ENCODE measurements around the gene LRRC7.

The LRRC7 gene

GRCh38 chr1:69643266-69643665 is 75.5 kb downstream of the LRRC7 start:
- Histone ChIP-seq H3K4me1 (ENCODE audit: insufficient read depth, low read length) (no peaks in the 10 kb centered on the region), H3K9ac (ENCODE audit: low read depth, low read length) (no peak overlapping the region), H3K36me3 (ENCODE audit: insufficient read depth, low read length) (no peaks in the 10 kb centered on the region), H3K9me3 (ENCODE audit: control insufficient read depth, insufficient read depth, low read length) (no peaks in the 10 kb centered on the region)

DNA sequence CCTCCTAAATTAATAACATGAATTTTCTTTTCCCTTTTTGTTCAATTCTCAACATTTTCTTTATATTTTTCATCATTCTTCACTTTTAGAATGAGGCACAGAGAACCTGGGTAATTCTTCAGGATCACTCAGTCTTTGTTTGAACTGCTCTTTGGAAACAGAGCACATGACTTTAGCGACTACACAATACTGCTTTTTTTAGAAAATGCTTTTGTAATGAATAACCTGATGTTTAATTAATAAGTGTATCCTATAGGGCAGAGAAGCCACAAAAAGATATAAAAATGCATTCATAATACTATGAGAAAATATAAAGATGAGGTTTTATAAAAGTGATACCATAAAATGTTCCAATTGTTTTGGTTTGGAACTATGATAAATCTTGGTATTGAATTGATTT is 77.8 kb downstream of the LRRC7 start:
- Histone ChIP-seq H3K4me1 (ENCODE audit: insufficient read depth, low read length) (no peaks in the 10 kb centered on the region), H3K9me3 (ENCODE audit: control insufficient read depth, insufficient read depth, low read length) (no peaks in the 10 kb centered on the region), H3K9ac (ENCODE audit: low read depth, low read length) (no peak overlapping the region), H3K36me3 (ENCODE audit: insufficient read depth, low read length) (no peaks in the 10 kb centered on the region)

GRCh38 chr1:69648486-69648885 is 80.8 kb downstream of the LRRC7 start:
- H3K9ac ChIP-seq (ENCODE audit: low read depth, low read length), result no peak overlapping the region
- H3K36me3 ChIP-seq (ENCODE audit: insufficient read depth, low read length), result no peaks in the 10 kb centered on the region
- H3K4me1 ChIP-seq (ENCODE audit: insufficient read depth, low read length), result no peaks in the 10 kb centered on the region
- no peaks in the 10 kb centered on the region for H3K9me3 ChIP-seq (ENCODE audit: control insufficient read depth, insufficient read depth, low read length)

DNA sequence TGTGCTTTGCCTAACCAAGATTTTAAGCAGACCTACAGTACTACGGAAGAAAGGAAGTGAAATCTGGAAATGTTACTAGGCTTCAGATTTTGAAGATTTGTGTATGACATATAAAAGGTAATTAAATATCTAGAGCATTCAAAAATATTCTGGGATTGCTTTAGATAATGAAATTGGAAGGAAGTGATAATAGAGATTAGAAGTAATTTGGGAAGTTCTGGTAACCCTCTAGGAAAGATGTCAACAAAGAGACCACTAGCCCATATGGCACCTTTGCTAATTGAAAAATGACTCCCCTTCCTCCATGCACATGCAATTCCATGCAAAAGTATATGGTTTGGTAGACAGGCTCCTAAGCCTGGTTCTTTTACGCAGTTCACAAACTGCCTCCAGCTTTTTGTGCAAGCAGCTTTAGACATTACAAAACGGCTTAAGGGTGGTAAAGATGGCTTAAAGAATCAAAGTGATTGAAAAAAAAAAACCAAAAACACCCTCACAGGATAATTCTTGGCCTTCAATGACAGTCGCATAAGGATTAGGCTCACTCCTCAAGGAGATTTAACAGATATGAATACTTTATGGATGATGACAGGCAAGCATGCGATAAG is 81.8 kb downstream of the LRRC7 start:
- Histone ChIP-seq H3K9ac (ENCODE audit: low read depth, low read length) (no peak overlapping the region), H3K9me3 (ENCODE audit: control insufficient read depth, insufficient read depth, low read length) (no peaks in the 10 kb centered on the region), H3K4me1 (ENCODE audit: insufficient read depth, low read length) (no peaks in the 10 kb centered on the region), H3K36me3 (ENCODE audit: insufficient read depth, low read length) (no peaks in the 10 kb centered on the region)

DNA sequence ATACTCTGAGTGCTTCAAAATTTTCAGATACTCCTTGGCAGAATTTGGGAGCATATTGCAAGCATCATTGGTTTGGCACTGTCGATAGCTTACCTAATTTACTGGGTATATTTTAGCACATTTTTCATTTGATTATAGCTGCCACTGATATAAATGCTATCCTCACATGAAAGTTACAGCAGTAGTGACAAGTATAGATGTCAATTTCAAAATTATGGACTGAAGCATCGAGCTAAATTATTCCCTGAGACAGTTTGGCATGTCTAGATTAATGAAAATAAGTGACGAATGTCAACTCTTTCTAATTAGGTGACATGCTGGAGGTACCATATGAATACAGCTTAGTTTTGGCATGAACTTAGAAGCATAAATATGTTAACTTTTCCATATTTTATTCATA is 83.1 kb downstream of the LRRC7 start:
- no peak overlapping the region for H3K9ac ChIP-seq (ENCODE audit: low read depth, low read length)
- H3K9me3 ChIP-seq (ENCODE audit: control insufficient read depth, insufficient read depth, low read length), result no peaks in the 10 kb centered on the region
- H3K4me1 ChIP-seq (ENCODE audit: insufficient read depth, low read length), result no peaks in the 10 kb centered on the region
- H3K36me3 ChIP-seq (ENCODE audit: insufficient read depth, low read length), result no peaks in the 10 kb centered on the region

- Histone ChIP-seq H3K9ac (ENCODE audit: low read depth, low read length) (no peak overlapping the region), H3K4me1 (ENCODE audit: insufficient read depth, low read length) (no peaks in the 10 kb centered on the region), H3K9me3 (ENCODE audit: control insufficient read depth, insufficient read depth, low read length) (no peaks in the 10 kb centered on the region), H3K36me3 (ENCODE audit: insufficient read depth, low read length) (no peaks in the 10 kb centered on the region)
Measured at GRCh38 chr1:69651656-69652055, 83.9 kb downstream of the LRRC7 start.

DNA sequence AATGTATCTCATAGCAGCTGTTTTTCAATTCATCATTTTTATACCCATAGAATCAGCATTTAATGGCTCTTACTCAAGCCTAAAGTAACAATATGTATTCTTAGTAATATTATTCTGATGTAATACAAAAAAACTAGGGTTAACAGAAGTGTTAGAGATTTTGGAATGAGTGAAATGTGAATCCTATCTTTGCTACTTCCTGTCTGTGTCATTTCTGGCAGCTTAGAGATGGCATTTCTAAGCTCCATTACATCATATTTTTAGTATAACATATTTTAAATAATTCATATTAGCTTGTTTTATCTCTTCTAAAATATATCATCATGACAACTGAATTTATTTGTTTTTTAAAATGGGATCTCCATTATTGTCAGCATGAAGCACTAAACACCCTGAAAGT is 90.2 kb downstream of the LRRC7 start:
- Histone ChIP-seq H3K9me3 (ENCODE audit: control insufficient read depth, insufficient read depth, low read length) (no peaks in the 10 kb centered on the region), H3K36me3 (ENCODE audit: insufficient read depth, low read length) (no peaks in the 10 kb centered on the region), H3K4me1 (ENCODE audit: insufficient read depth, low read length) (no peaks in the 10 kb centered on the region), H3K9ac (ENCODE audit: low read depth, low read length) (no peak overlapping the region)

DNA sequence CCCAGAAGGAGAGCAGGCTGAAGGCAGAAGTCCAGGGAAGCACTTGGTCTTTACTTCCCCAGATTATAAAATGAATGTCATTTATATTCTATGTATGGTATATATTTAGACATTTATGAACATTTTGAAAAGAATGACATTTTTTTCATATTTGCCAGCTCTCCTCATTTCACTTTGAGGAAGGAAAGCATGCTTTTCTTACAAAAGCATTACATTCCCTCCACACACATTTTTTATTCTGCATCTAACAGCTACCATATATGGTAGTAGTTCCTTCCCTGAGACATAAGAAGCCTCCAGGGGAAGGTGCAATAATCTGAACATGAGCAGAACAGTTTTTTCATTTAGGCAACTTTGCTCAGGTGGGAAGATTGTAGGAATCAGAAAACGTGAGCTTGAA is 94.0 kb downstream of the LRRC7 start:
- Histone ChIP-seq H3K4me1 (ENCODE audit: insufficient read depth, low read length) (no peaks in the 10 kb centered on the region), H3K36me3 (ENCODE audit: insufficient read depth, low read length) (no peaks in the 10 kb centered on the region), H3K9ac (ENCODE audit: low read depth, low read length) (no peak overlapping the region), H3K9me3 (ENCODE audit: control insufficient read depth, insufficient read depth, low read length) (no peaks in the 10 kb centered on the region)

GRCh38 chr1:69662321-69662720 is 94.6 kb downstream of the LRRC7 start:
- Histone ChIP-seq H3K9me3 (ENCODE audit: control insufficient read depth, insufficient read depth, low read length) (no peaks in the 10 kb centered on the region), H3K9ac (ENCODE audit: low read depth, low read length) (no peak overlapping the region), H3K4me1 (ENCODE audit: insufficient read depth, low read length) (no peaks in the 10 kb centered on the region), H3K36me3 (ENCODE audit: insufficient read depth, low read length) (no peaks in the 10 kb centered on the region)

DNA sequence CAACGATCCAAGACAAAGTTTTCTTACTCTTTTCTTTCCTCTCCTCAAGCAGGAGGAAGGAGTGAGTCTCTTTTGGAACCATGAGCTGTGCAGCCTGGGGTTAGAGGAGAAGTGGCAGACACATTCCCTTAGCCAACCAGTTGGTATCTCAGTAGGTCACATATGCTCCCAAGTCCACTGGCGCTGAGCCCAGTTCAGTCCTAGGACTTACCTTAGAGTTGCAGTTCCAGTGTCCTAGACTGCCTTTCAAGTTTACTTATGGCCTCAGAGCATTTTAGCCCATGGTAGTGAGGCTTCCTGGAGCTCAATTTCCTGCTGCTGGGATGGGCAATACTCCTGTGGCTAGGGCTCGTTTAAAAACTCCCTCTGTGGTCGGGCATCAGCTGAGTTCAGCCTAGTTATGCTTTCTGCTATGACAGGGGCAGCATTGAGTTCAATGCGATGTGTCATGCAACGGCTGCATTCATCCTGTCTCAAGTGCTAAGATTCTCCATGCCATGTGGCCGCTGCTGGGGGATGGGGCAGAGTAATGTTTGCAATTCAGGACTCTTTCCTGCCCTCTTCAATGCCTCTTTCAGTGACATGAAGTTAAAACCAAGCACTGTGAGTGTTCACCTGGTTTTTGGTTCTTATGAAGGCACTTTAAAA is 103.8 kb downstream of the LRRC7 start:
- H3K4me1 ChIP-seq (ENCODE audit: insufficient read depth, low read length), result no peaks in the 10 kb centered on the region
- no peaks in the 10 kb centered on the region for H3K9me3 ChIP-seq (ENCODE audit: control insufficient read depth, insufficient read depth, low read length)
- no peak overlapping the region for H3K9ac ChIP-seq (ENCODE audit: low read depth, low read length)
- H3K36me3 ChIP-seq (ENCODE audit: insufficient read depth, low read length), result no peaks in the 10 kb centered on the region

DNA sequence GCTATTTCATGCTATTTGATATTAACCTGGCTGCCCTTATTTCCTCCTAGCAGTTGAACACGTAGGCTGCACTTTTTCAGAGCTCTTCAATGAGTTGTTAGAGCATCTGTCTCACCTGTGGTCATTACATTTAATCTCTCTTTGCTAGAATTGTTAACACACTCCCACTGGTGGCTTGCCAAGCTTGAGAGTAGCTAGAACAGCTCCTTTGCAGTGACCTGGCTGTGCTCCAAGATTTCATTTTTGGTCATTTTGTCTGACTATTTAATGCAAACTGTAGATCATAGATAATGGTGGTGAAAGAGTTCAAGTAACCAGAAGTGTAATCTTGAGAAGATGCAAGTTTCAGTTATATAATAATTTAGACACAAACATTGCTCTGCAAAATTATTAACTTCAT is 105.6 kb downstream of the LRRC7 start:
- Histone ChIP-seq H3K4me1 (ENCODE audit: insufficient read depth, low read length) (no peaks in the 10 kb centered on the region), H3K36me3 (ENCODE audit: insufficient read depth, low read length) (no peaks in the 10 kb centered on the region), H3K9ac (ENCODE audit: low read depth, low read length) (no peak overlapping the region), H3K9me3 (ENCODE audit: control insufficient read depth, insufficient read depth, low read length) (no peaks in the 10 kb centered on the region)

GRCh38 chr1:69679965-69680364 is 112.2 kb downstream of the LRRC7 start:
- H3K4me1 ChIP-seq (ENCODE audit: insufficient read depth, low read length), result no peaks in the 10 kb centered on the region
- H3K9me3 ChIP-seq (ENCODE audit: control insufficient read depth, insufficient read depth, low read length), result no peaks in the 10 kb centered on the region
- no peaks in the 10 kb centered on the region for H3K36me3 ChIP-seq (ENCODE audit: insufficient read depth, low read length)
- H3K9ac ChIP-seq (ENCODE audit: low read depth, low read length), result no peak overlapping the region

DNA sequence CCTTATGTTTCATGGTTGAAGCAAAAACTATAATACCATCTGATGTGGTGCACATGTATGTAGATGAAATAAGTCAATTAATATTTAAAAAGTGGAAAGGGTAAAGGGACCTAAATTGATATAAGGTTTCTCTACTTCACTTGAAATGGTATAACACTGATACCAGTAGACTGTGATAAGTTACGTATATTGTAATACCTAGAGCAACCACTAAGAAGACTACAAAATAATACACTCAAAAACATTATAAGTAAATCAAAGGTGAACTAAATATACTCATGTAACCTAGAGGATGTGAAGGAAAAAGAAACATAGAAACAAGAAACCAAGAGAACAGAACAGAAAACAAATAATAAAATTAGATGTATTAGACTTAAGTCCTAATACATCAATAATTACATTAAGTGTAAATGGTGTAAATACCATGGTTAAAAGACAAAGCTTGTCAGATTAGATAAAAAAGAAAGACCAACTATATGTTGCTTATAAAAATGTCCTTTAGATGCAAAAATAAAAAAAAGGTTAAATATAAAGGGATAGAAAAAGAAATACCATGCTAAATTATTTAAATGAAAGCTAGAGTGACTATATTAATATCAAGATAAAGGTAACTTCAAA is 118.8 kb downstream of the LRRC7 start:
- peaks cover 3% of the 10 kb centered on the region; the same call in 1 of the 2 replicates for H3K4me1 ChIP-seq (ENCODE audit: insufficient read depth, low read length)
- 0 out of 2 replicates have a peak, but pooled peaks cover 2% of the 10 kb centered on the region for H3K9me3 ChIP-seq (ENCODE audit: control insufficient read depth, insufficient read depth, low read length)
- no peak overlapping the region for H3K9ac ChIP-seq (ENCODE audit: low read depth, low read length)
- no peaks in the 10 kb centered on the region for H3K36me3 ChIP-seq (ENCODE audit: insufficient read depth, low read length)

- H3K36me3 ChIP-seq (ENCODE audit: insufficient read depth, low read length), result no peaks in the 10 kb centered on the region
- 0 out of 2 replicates have a peak, but pooled peaks cover 2% of the 10 kb centered on the region for H3K9me3 ChIP-seq (ENCODE audit: control insufficient read depth, insufficient read depth, low read length)
- peaks cover 3% of the 10 kb centered on the region; the same call in 1 of the 2 replicates for H3K4me1 ChIP-seq (ENCODE audit: insufficient read depth, low read length)
- no peak overlapping the region for H3K9ac ChIP-seq (ENCODE audit: low read depth, low read length)
Measured at GRCh38 chr1:69688193-69688592, 120.5 kb downstream of the LRRC7 start.

GRCh38 chr1:69691179-69691578 is 123.5 kb downstream of the LRRC7 start:
- no peaks in the 10 kb centered on the region for H3K36me3 ChIP-seq (ENCODE audit: insufficient read depth, low read length)
- H3K4me1 ChIP-seq (ENCODE audit: insufficient read depth, low read length), result peaks cover 3% of the 10 kb centered on the region; the same call in 1 of the 2 replicates
- 0 out of 2 replicates have a peak, but pooled peaks cover 2% of the 10 kb centered on the region for H3K9me3 ChIP-seq (ENCODE audit: control insufficient read depth, insufficient read depth, low read length)
- no peak overlapping the region for H3K9ac ChIP-seq (ENCODE audit: low read depth, low read length)
